Measurements from ENCODE around the gene KDM3A. TPM values are rescaled to one million over a fixed set of nuclear protein-coding genes. Genes with fewer than 3 reads are reported as not detected.

KDM3A gene
- total RNA-seq (100 to 1,000 TPM in 1 of 2 donors, 10 to 100 TPM in 1; 88.8 to 106 TPM), polyA plus RNA-seq (ENCODE audit: insufficient read depth, low read depth, low replicate concordance) (126 TPM)
- long read RNA-seq, donor 1, full-length matches to known transcripts = 1 of 14 reads
- long read RNA-seq, donor 1, partial matches to known transcripts = 13 of 14 reads
- long read RNA-seq, donor 1, other reads (novel, unspliced or antisense) = 0 of 14 reads
- long read RNA-seq, donor 2, partial matches to known transcripts = 5 of 7 reads
- long read RNA-seq, donor 2, other reads (novel, unspliced or antisense) = 0 of 7 reads

GRCh38 chr2:86440631-86441391 is at the start of gene KDM3A:
Gene KDM3A, plus strand, starts transcription at chr2:86441371. Its CDS starts 677 bp downstream, at chr2:86442048.
- Histone ChIP-seq H3K27ac (peak within 1 kb of the TSS; percentile 95 to 97), H3K9me3 (no peaks in the 10 kb centered on the region), H3K27me3 (no peaks in the 10 kb centered on the region), H3K4me3 (peak within 1 kb of the TSS; percentile 88 to 91), H3K4me1 (peaks cover 25% of the 10 kb centered on the region), H3K36me3 (ENCODE audit: low read depth, missing control alignments) (no peaks in the 10 kb centered on the region)
- DNase-seq = peak; percentile 99
- TF ChIP-seq CTCF (IDR thresholded peaks at IDR 0.05) (peak in 1 of 3 experiments; percentile 3), POLR2A (IDR thresholded peaks at IDR 0.05) (no peak)
- WGBS, 2 donors = 1% methylated on average over 49 to 51 of the region's 51 CpGs
- intact Hi-C loops (cut with DNase I; ENCODE audit: low total_unique reads) = no loop called here

- H3K27me3 ChIP-seq = no peaks in the 10 kb centered on the region
- peak overlapping the region; percentile 18 to 55 for H3K27ac ChIP-seq
- no peak overlapping the region for H3K4me3 ChIP-seq
- intact Hi-C loops (cut with DNase I; ENCODE audit: low total_unique reads) = no loop called here
- no peaks in the 10 kb centered on the region for H3K36me3 ChIP-seq (ENCODE audit: low read depth, missing control alignments)
- H3K4me1 ChIP-seq = peaks cover 14% of the 10 kb centered on the region
- no peaks in the 10 kb centered on the region for H3K9me3 ChIP-seq
- DNase-seq = peak; percentile 81
- 46 to 74% methylated on average over 6 of the region's 6 CpGs for WGBS, 2 donors
- no peak for TF ChIP-seq POLR2A (IDR thresholded peaks at IDR 0.05)
- no peak for TF ChIP-seq CTCF (IDR thresholded peaks at IDR 0.05)
Observed at GRCh38 chr2:86392873-86393518, 48.2 kb upstream of the KDM3A start.

GRCh38 chr2:86393521-86394491 is 47.4 kb upstream of the KDM3A start:
- Histone ChIP-seq H3K4me3 (no peak overlapping the region), H3K9me3 (no peaks in the 10 kb centered on the region), H3K27ac (peak overlapping the region; percentile 18 to 55), H3K27me3 (no peaks in the 10 kb centered on the region), H3K36me3 (ENCODE audit: low read depth, missing control alignments) (no peaks in the 10 kb centered on the region), H3K4me1 (peaks cover 15% of the 10 kb centered on the region)
- TF ChIP-seq POLR2A (IDR thresholded peaks at IDR 0.05) = no peak
- TF ChIP-seq CTCF (IDR thresholded peaks at IDR 0.05) = no peak
- DNase-seq = no peak
- intact Hi-C loops (cut with DNase I; ENCODE audit: low total_unique reads) = no loop called here
- WGBS, 2 donors = 47 to 64% methylated on average over 1 of the region's 1 CpG

GRCh38 chr2:86396291-86396785 is 44.8 kb upstream of the KDM3A start:
- Histone ChIP-seq H3K27ac (no peak overlapping the region), H3K4me1 (peaks cover 15% of the 10 kb centered on the region), H3K4me3 (no peak overlapping the region), H3K36me3 (ENCODE audit: low read depth, missing control alignments) (no peaks in the 10 kb centered on the region), H3K9me3 (no peaks in the 10 kb centered on the region), H3K27me3 (no peaks in the 10 kb centered on the region)
- WGBS, 2 donors = 86 to 94% methylated on average over 6 of the region's 6 CpGs
- peak; percentile 60 for DNase-seq
- intact Hi-C loops (cut with DNase I; ENCODE audit: low total_unique reads) = no loop called here
- TF ChIP-seq CTCF (IDR thresholded peaks at IDR 0.05) (peak in 1 of 3 experiments; percentile 33), POLR2A (IDR thresholded peaks at IDR 0.05) (no peak)
